ENCODE data around the gene IER2. TPM values are rescaled to one million over a fixed set of nuclear protein-coding genes. Genes with fewer than 3 reads are reported as not detected.

IER2 gene
- total and polyA plus RNA-seq, 5 donors, result 22.2 to 62.9 (median 34.4) TPM

DNA sequence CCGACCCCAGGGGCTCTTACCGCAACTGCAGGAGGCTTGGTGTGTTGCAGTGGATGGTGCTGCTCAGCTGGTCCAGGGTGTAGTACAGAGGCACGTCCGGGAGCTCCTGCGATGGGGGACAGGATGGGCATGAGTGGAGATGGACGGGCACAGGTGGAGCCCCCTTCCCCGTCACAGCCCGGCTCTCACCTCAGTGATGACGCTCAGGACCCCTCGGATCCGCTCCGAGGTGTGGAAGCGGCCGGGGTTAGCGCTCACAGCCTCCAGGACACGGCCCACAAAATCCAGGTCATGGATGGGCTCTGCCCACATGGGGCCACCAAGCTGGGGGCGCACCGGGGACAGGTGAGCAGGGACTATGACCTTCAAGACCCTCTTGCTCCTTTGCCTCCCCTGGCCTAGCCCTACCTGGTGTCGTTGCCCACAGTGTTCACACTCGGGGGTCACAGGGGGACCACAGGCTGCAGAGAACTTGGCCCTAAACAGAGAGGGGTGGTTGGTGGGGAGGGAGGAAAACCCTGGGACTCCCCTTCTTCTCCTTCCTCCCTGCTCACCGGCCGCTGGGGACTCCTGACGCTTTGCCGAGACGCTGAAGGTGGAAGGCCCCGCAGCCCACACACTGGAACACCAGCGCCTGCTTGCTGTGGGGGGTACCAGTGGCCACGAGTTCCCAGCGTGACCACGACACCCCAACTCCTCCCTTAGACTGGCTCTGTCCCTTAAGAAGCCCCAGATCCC is 40.7 kb upstream of the IER2 start:
- 95% methylated on average over 30 of the region's 30 CpGs for WGBS
- Histone ChIP-seq H3K4me1 (ENCODE audit: control insufficient read depth, insufficient read depth, low read length) (no peaks in the 10 kb centered on the region), H3K4me3 (ENCODE audit: low read length) (no peak overlapping the region), H3K9me3 (ENCODE audit: control insufficient read depth, low read length) (no peaks in the 10 kb centered on the region), H3K27me3 (ENCODE audit: control insufficient read depth, insufficient read depth) (no peaks in the 10 kb centered on the region), H3K27ac (ENCODE audit: low read length) (no peak overlapping the region)
- ATAC-seq, result peak in 1 of 2 donors; percentile 13
- DNase-seq, result peak in 1 of 3 donors; percentile 44
- intact Hi-C loops (cut with DNase I), result no loop called here

DNA sequence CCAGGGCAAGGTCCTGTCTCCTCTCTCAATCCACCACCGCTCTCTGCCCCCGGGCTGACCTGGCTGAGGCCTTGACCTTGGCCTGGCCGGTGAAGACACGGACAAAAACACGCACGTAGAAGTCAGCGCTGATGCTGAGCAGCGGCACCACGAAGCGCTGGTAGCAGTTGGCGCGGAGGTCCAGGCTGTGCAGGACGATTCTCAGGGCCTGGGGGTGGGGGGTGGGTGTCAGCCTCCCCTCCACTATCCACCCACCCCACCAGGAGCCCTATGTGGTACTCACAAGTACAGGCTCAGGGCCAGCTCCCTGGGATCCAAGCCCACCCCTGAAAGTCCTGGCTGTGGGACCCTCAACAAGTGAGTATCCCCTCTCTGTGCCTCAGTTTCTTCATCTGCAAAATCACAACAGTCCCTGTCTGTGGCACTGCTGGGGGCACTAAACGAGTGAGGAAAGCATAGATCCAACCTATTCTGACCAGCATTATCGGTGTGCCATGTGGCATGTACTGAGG is 40.1 kb upstream of the IER2 start:
- Histone ChIP-seq H3K9me3 (ENCODE audit: control insufficient read depth, low read length) (no peaks in the 10 kb centered on the region), H3K27me3 (ENCODE audit: control insufficient read depth, insufficient read depth) (no peaks in the 10 kb centered on the region), H3K4me3 (ENCODE audit: low read length) (no peak overlapping the region), H3K4me1 (ENCODE audit: control insufficient read depth, insufficient read depth, low read length) (no peaks in the 10 kb centered on the region), H3K27ac (ENCODE audit: low read length) (no peak overlapping the region)
- intact Hi-C loops (cut with DNase I), result no loop called here
- ATAC-seq (no peak), DNase-seq (no peak)
- WGBS, result 90% methylated on average over 15 of the region's 15 CpGs

DNA sequence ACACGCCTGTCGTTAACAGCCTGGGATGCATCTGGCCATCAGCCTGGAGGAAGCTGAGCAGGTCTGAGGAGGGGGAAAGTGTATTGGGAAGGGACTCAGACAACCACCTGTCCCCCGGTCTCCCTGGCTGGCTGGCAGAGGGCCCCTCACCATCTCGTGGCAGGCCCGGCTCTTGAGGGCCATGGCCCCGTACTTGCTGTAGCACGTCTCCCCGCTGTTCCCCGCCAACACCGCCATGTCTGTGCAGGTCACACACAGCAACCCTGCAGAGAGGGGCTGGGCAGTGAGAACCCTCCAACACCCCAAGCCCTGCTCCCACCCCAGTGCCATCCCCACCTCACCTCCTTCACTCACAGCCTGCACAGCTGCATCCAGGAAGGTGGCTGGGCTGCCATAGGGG is 37.7 kb upstream of the IER2 start:
- 94% methylated on average over 10 of the region's 10 CpGs for WGBS
- intact Hi-C loops (cut with DNase I), result no loop called here
- DNase-seq, result no peak
- no peaks in the 10 kb centered on the region for H3K27me3 ChIP-seq (ENCODE audit: control insufficient read depth, insufficient read depth)
- H3K4me3 ChIP-seq (ENCODE audit: low read length), result no peak overlapping the region
- no peaks in the 10 kb centered on the region for H3K9me3 ChIP-seq (ENCODE audit: control insufficient read depth, low read length)
- H3K27ac ChIP-seq (ENCODE audit: low read length), result no peak overlapping the region
- peaks cover 5% of the 10 kb centered on the region for H3K4me1 ChIP-seq (ENCODE audit: control insufficient read depth, insufficient read depth, low read length)
- no peak for ATAC-seq

DNA sequence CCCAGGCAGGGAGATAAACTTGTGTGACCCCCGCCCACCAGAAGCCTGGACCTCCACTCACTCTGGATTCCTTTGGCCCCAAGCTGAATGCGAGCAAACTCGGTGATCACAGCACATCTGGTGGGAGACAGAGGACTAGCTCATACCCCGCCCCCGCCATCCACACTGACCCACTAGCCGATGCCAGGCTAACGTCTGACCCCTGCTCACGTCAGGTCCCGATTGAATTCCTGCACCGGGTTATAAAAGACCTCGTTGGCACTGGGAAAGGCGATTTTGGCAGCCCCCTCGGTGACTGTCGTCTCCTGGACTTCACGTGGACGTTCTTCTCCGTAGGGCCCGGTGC is 34.3 kb upstream of the IER2 start:
- peak in 1 of 3 donors; percentile 51 for DNase-seq
- intact Hi-C loops (cut with DNase I), result no loop called here
- Histone ChIP-seq H3K27me3 (ENCODE audit: control insufficient read depth, insufficient read depth) (no peaks in the 10 kb centered on the region), H3K27ac (ENCODE audit: low read length) (no peak overlapping the region), H3K4me3 (ENCODE audit: low read length) (peak overlapping the region; percentile 97), H3K9me3 (ENCODE audit: control insufficient read depth, low read length) (no peaks in the 10 kb centered on the region), H3K4me1 (ENCODE audit: control insufficient read depth, insufficient read depth, low read length) (peaks cover 14% of the 10 kb centered on the region)
- no peak for ATAC-seq
- under 1% methylated on average over 18 of the region's 18 CpGs for whole genome bisulfite sequencing

DNA sequence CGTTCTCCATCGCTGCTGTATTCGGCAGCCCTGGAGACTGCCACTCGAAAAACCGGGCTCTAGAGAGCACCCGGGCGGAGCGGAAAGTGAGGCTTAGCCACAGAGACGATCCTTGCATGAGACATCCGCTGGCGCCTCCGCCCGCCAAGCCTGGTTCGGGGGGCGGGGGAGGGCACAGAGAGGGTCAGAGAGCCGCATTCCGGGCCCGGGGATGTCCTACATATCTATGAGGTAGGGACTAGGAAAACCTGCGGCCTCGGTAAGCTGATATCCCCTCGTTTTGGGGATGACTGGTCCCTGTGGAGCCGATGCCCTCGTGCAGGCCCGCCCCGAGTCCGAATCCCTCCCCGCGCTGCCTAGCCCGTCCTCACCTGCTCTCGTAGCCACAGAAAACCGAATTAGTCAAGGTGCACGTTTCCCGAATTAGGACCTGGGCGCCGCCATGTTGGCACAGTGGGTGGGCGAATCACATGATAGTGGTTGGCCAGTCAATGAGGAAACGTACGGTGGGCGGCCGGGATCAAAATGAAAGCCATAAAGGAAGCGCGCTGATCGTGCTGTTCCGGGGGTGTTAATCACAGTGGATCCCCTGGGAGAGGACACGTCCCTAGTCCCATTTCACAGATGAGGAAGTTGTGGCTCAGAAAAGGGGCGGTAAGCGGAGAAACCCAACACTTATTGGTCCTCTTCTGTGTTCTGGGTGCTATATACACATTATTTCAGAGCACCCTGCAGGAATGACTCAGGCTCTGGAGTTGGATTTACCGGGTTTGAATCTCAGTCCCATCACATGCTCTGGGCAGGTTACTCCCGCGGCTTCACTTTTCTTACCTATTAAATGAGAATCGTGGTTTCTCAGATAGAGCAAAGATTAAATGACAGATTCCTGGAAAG is 33.7 kb upstream of the IER2 start, which contains the start of gene TRMT1:
Gene TRMT1 (minus strand): TSS at position 459 of the 894 bp plus-strand sequence. CDS start 341 bp downstream, at position 118.
- DNase-seq (peak; percentile 95 to 97 (median 95)), ATAC-seq (peak; percentile 79 to 83)
- no peaks in the 10 kb centered on the region for H3K27me3 ChIP-seq (ENCODE audit: control insufficient read depth, insufficient read depth)
- H3K9me3 ChIP-seq (ENCODE audit: control insufficient read depth, low read length), result no peaks in the 10 kb centered on the region
- H3K4me1 ChIP-seq (ENCODE audit: control insufficient read depth, insufficient read depth, low read length), result peaks cover 14% of the 10 kb centered on the region
- WGBS, result under 1% methylated on average over 51 of the region's 51 CpGs
- H3K4me3 ChIP-seq (ENCODE audit: low read length), result peak within 1 kb of the TSS; percentile 97
- intact Hi-C loops (cut with DNase I), result no loop called here
- H3K27ac ChIP-seq (ENCODE audit: low read length), result peak within 1 kb of the TSS; percentile 84

DNA sequence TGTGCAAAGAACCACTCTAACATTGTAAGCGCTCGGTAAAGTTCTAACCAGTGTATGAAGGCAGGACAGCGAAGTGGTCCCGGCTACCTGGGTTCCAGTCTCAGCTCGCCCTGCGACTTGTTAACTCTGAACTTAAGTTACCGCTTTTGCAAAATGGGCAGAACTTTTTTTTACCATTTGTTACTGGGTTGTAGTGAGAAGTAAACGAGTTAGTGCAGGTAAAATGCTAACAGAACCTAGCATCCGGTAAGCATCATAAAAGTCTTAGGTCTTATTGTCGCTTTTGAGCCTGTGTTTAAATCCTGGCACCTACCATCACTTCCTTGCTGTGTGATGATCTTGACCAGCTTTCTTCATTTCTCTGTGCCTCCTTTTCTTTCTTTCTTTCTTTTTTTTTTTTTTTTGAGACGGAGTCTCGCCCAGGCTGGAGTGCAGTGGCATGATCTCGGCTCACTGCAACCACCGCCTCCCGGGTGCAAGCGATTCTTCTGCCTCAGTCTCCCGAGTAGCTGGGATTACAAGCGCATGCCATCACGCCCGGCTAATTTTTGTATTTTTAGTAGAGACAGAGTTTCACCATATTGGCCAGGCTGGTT is 32.9 kb upstream of the IER2 start:
- DNase-seq (peak in 1 of 3 donors; percentile 63), ATAC-seq (peak in 1 of 2 donors; percentile 2)
- peak overlapping the region; percentile 84 for H3K27ac ChIP-seq (ENCODE audit: low read length)
- no peaks in the 10 kb centered on the region for H3K27me3 ChIP-seq (ENCODE audit: control insufficient read depth, insufficient read depth)
- peak overlapping the region; percentile 97 for H3K4me3 ChIP-seq (ENCODE audit: low read length)
- 16% methylated on average over 20 of the region's 20 CpGs for WGBS
- intact Hi-C loops (cut with DNase I), result no loop called here
- H3K9me3 ChIP-seq (ENCODE audit: control insufficient read depth, low read length), result no peaks in the 10 kb centered on the region
- peaks cover 14% of the 10 kb centered on the region for H3K4me1 ChIP-seq (ENCODE audit: control insufficient read depth, insufficient read depth, low read length)

DNA sequence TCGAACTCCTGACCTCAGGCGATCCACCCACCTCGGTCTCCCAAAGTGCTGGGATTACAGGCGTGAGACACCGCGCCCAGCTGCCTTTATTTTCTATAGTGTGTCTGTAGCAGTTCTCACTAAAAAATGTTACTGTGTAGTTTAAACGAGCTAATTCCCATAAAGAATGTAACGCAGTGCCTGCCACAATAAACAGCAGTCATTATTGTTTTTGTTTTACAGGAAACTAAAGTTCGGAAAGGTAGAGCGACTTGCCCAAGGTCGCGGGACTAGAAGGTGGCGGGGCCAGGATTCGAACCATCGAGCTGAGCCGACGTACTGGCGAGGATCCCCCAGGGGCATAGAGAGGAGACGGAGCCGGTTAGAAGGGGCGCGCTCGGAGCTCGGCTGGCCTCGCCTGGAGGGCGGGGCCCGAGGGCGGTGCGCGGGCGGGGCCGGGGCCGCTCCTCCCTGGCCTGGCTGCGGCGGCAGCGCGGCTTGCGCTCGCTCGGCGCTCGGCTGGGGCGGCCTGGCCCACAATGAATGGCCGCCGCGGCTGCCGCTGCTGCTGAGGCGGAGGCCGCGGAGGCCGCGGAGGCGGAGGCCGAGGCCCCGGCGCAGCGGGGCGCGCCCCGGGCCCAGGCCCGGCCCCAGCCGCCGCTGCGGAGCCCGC is 32.3 kb upstream of the IER2 start, which contains the start of gene NACC1:
Gene NACC1 (plus strand): TSS at position 493 of the 652 bp plus-strand sequence. CDS start 16,944 bp downstream, outside the sequence.
- Histone ChIP-seq H3K4me3 (ENCODE audit: low read length) (peak within 1 kb of the TSS; percentile 97), H3K9me3 (ENCODE audit: control insufficient read depth, low read length) (no peaks in the 10 kb centered on the region), H3K27me3 (ENCODE audit: control insufficient read depth, insufficient read depth) (no peaks in the 10 kb centered on the region), H3K27ac (ENCODE audit: low read length) (peak within 1 kb of the TSS; percentile 84), H3K4me1 (ENCODE audit: control insufficient read depth, insufficient read depth, low read length) (peaks cover 14% of the 10 kb centered on the region)
- peak; percentile 91 to 96 (median 96) for DNase-seq
- ATAC-seq, result peak; percentile 95 to 96
- WGBS, result 3% methylated on average over 65 of the region's 65 CpGs
- intact Hi-C loops (cut with DNase I), result no loop called here

DNA sequence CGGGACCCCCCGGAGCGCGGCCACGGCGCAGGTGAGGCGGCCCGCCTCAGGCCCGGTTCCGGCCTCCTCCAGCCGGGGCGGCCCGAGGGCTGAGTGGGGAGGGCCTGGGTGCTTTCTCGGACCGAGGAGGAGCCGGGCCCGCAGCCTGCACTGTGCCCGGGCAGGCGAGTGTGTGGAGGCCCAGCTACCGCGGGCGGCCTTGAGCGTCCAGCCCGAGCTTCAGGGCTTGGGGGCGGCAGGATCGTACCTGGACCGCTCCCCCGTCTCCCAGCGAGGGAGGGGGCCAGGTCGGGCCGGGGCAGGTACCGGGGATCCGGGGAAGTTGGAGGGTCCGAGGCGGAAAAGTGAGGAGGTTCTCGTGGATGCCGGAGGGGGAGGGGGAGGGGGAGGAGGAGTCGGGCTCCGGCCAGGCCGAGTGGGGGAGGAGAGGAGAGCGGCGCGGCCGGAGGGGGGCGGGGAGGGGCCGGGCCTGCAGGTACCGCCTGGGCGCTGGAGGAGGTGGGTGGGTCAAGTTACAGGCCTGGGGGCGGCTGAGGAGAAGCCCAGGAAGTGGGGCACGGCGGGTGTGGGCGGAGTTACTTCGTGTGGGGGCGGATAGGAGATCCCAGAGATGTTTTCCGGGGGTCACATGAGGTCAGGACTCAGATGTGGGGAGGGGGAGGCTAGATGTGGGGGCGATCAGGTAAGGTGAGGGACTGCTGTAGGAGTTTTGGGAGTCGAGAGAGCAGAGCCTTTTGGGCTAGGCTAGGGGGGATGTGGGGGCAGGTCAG is 31.6 kb upstream of the IER2 start:
- no peak overlapping the region for H3K27ac ChIP-seq (ENCODE audit: low read length)
- DNase-seq (peak; percentile 48 to 79 (median 74)), ATAC-seq (peak; percentile 0 to 4)
- intact Hi-C loops (cut with DNase I), result no loop called here
- H3K4me1 ChIP-seq (ENCODE audit: control insufficient read depth, insufficient read depth, low read length), result peaks cover 14% of the 10 kb centered on the region
- no peaks in the 10 kb centered on the region for H3K27me3 ChIP-seq (ENCODE audit: control insufficient read depth, insufficient read depth)
- peak overlapping the region; percentile 97 for H3K4me3 ChIP-seq (ENCODE audit: low read length)
- no peaks in the 10 kb centered on the region for H3K9me3 ChIP-seq (ENCODE audit: control insufficient read depth, low read length)
- under 1% methylated on average over 57 of the region's 57 CpGs for WGBS

DNA sequence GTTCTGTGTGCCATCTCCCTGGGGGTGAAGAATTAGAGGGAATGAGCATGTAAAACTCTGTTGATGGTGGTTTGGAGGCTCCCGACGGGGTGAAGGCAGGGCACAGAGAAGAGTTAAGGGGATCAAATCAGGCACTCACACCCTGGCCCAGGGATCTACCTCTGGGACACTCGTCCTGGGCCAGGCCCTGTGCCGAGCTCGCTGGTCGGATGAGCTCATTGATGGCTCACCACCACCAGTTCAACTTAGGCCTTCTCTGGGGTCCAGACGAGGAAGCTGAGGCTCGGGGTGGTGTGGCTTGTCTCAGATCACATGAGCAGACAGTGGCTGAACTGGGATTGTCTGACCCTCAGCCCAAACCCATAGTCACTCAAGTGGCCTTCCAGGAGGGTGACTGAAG is 30.6 kb upstream of the IER2 start:
- Histone ChIP-seq H3K27ac (ENCODE audit: low read length) (no peak overlapping the region), H3K4me1 (ENCODE audit: control insufficient read depth, insufficient read depth, low read length) (peaks cover 14% of the 10 kb centered on the region), H3K27me3 (ENCODE audit: control insufficient read depth, insufficient read depth) (no peaks in the 10 kb centered on the region), H3K4me3 (ENCODE audit: low read length) (no peak overlapping the region), H3K9me3 (ENCODE audit: control insufficient read depth, low read length) (no peaks in the 10 kb centered on the region)
- WGBS, result 70% methylated on average over 8 of the region's 8 CpGs
- ATAC-seq, result no peak
- no peak for DNase-seq
- intact Hi-C loops (cut with DNase I), result no loop called here

DNA sequence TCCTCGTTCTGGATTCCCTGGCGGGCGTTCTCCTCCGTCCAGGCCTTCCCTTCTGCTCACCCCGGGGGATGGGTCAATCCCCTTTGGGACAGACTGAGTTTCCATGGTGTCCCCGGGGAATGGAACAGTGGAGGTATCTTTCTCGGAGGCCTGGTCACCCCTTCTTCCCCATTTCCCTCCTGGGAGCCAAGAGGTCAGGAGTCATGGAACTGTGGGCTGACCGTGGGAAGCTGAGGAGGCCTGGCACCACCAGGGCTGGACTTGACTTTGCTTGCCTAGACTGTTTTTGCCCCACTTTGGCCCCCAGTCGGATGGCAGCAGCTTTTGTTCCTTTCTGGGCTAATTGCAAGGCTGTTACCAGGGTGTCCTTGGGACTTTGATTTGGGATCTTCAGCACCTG is 30.2 kb upstream of the IER2 start:
- intact Hi-C loops (cut with DNase I), result no loop called here
- peaks cover 14% of the 10 kb centered on the region for H3K4me1 ChIP-seq (ENCODE audit: control insufficient read depth, insufficient read depth, low read length)
- H3K4me3 ChIP-seq (ENCODE audit: low read length), result no peak overlapping the region
- H3K27me3 ChIP-seq (ENCODE audit: control insufficient read depth, insufficient read depth), result no peaks in the 10 kb centered on the region
- WGBS, result 75% methylated on average over 9 of the region's 9 CpGs
- peak in 1 of 3 donors; percentile 57 for DNase-seq
- no peak for ATAC-seq
- no peak overlapping the region for H3K27ac ChIP-seq (ENCODE audit: low read length)
- H3K9me3 ChIP-seq (ENCODE audit: control insufficient read depth, low read length), result no peaks in the 10 kb centered on the region
